Colonic mucosa (tissue), 4 donors: Measurements from ENCODE around the gene SUMO2. TPM values are rescaled to one million over a fixed set of nuclear protein-coding genes. Genes with fewer than 3 reads are reported as not detected.

Source experiments
- DNase-seq: peaks from one replicate; pipeline ENCODE4 v3.0.0-alpha.2; 2020
- H3K27ac ChIP-seq: fragments of 200-600 bp; one replicate; pipeline ENCODE4 v1.8.0; 2021
- H3K27me3 ChIP-seq: fragments of 200-600 bp; one replicate; pipeline ENCODE4 v1.8.0; 2021
- H3K36me3 ChIP-seq: fragments of 200-600 bp; one replicate; pipeline ENCODE4 v1.8.0; 2021
- H3K4me1 ChIP-seq: fragments of 200-600 bp; one replicate; pipeline ENCODE4 v1.8.0; 2021; ENCODE audit warnings: mild to moderate bottlenecking
- H3K4me3 ChIP-seq: fragments of 200-600 bp; one replicate; pipeline ENCODE4 v1.8.0; 2021
- H3K9ac ChIP-seq, 2 donors: one replicate each; pipeline ENCODE4 v1.7.0; 2013; ENCODE audit warnings: control low read depth in 2 of 2, low read depth in 2 of 2, low read length in 2 of 2
- H3K9me3 ChIP-seq: fragments of 200-600 bp; one replicate; pipeline ENCODE4 v1.8.0; 2021
- CTCF ChIP-seq: fragments of 200-600 bp; IDR thresholded peaks from one replicate; pipeline ENCODE4 v1.8.0; 2022; ENCODE audit warnings: antibody characterized with exemption, mild to moderate bottlenecking
- intact Hi-C: fragments of 100-400 bp; cut with DNase I; formaldehyde crosslinking; loops from one replicate; pipeline ENCODE4 v1.14.1; 2022
- total RNA-seq, 2 donors: library from RNA; stranded (reverse); fragmentation: NEBNext Ultra II Directional in 1 of 2; extraction: Animal tissue kit (Norgen Biotek cat#: 25700) in 1 of 2; gene quantifications; one replicate each; pipeline ENCODE4 v1.2.1, GENCODE V29; 2021
- donor health status: healthy.
- donor health status: DM: no; HTN: no; CAD: no.
- donor health status: DM: no; HTN: no; CAD: no.

The SUMO2 gene
- total RNA-seq, 2 donors from 2014 or later, result 298 to 319 TPM

GRCh38 chr17:75155191-75155601, 27.6 kb downstream of the SUMO2 start:
- Histone ChIP-seq H3K4me1 (peaks cover 9% of the 10 kb centered on the region), H3K36me3 (no peaks in the 10 kb centered on the region), H3K27ac (no peak overlapping the region), H3K4me3 (no peak overlapping the region), H3K9me3 (no peaks in the 10 kb centered on the region), H3K27me3 (no peaks in the 10 kb centered on the region), H3K9ac (peak overlapping the region in 1 of 2 donors; percentile 91)
- intact Hi-C loops, result no loop called here
- no peak for DNase-seq
- TF ChIP-seq CTCF, result no peak

GRCh38 chr17:75154195-75155106, 28.3 kb downstream of the SUMO2 start, which contains the start of gene JPT1:
Gene JPT1 (minus strand): TSS chr17:75154512. CDS start chr17:75154397, 115 bp downstream.
- H3K4me1 ChIP-seq, result peaks cover 9% of the 10 kb centered on the region
- peak within 1 kb of the TSS; percentile 86 for H3K4me3 ChIP-seq
- no peaks in the 10 kb centered on the region for H3K36me3 ChIP-seq
- H3K9ac ChIP-seq, result peak within 1 kb of the TSS; percentile 91 to 97
- no peaks in the 10 kb centered on the region for H3K27me3 ChIP-seq
- H3K9me3 ChIP-seq, result no peaks in the 10 kb centered on the region
- H3K27ac ChIP-seq, result peak within 1 kb of the TSS; percentile 73
- no peak for TF ChIP-seq CTCF
- peak; percentile 100 for DNase-seq
- intact Hi-C loops, result no loop called here

- H3K36me3 ChIP-seq, result no peaks in the 10 kb centered on the region
- H3K27ac ChIP-seq, result peak overlapping the region; percentile 73
- H3K9me3 ChIP-seq, result no peaks in the 10 kb centered on the region
- H3K4me3 ChIP-seq, result peak overlapping the region; percentile 86
- DNase-seq, result peak; percentile 36
- no peak for TF ChIP-seq CTCF
- peak overlapping the region; percentile 91 to 97 for H3K9ac ChIP-seq
- H3K4me1 ChIP-seq, result peaks cover 9% of the 10 kb centered on the region
- no peaks in the 10 kb centered on the region for H3K27me3 ChIP-seq
- intact Hi-C loops, result no loop called here
Measured at GRCh38 chr17:75153780-75154194, 29.0 kb downstream of the SUMO2 start.

- Histone ChIP-seq H3K4me1 (peaks cover 9% of the 10 kb centered on the region), H3K9me3 (no peaks in the 10 kb centered on the region), H3K9ac (peak overlapping the region; percentile 91 to 97), H3K36me3 (no peaks in the 10 kb centered on the region), H3K27ac (peak overlapping the region; percentile 73), H3K27me3 (no peaks in the 10 kb centered on the region), H3K4me3 (peak overlapping the region; percentile 86)
- intact Hi-C loops, result no loop called here
- no peak for TF ChIP-seq CTCF
- peak; percentile 80 for DNase-seq
Measured at GRCh38 chr17:75152922-75153779, 29.6 kb downstream of the SUMO2 start.

- no peak for TF ChIP-seq CTCF
- Histone ChIP-seq H3K27me3 (no peaks in the 10 kb centered on the region), H3K27ac (no peak overlapping the region), H3K4me3 (peak overlapping the region; percentile 86), H3K4me1 (peaks cover 9% of the 10 kb centered on the region), H3K9ac (peak overlapping the region in 1 of 2 donors; percentile 91), H3K9me3 (no peaks in the 10 kb centered on the region), H3K36me3 (no peaks in the 10 kb centered on the region)
- no peak for DNase-seq
- intact Hi-C loops, result no loop called here
Measured at GRCh38 chr17:75152523-75152921, 30.2 kb downstream of the SUMO2 start.
